ENCODE data around the gene ENDOV. TPM values are rescaled to one million over a fixed set of nuclear protein-coding genes. Genes with fewer than 3 reads are reported as not detected.

ENDOV gene
- total and polyA plus RNA-seq, 2 of the 13 experiments (the other 11 are each of a cell fraction or from before 2014, with no cell fraction given), result 15.1 to 17.1 TPM

- TF ChIP-seq MAFF (IDR thresholded peaks at IDR 0.05; ENCODE audit: low read depth, low read length), result no peak
- TF ChIP-seq ZNF570 (CRISPR knock-in tag; IDR thresholded peaks at IDR 0.05; ENCODE audit: borderline replicate concordance), result peak; percentile 46; the same call in 1 of the 2 replicates
- peak; percentile 98 for TF ChIP-seq ZFX (CRISPR knock-in tag; IDR thresholded peaks at IDR 0.05; ENCODE audit: low read depth)
- no peak for TF ChIP-seq FLYWCH1 (CRISPR knock-in tag; IDR thresholded peaks at IDR 0.05)
- TF ChIP-seq KDM3A (CRISPR knock-in tag; IDR thresholded peaks at IDR 0.05; ENCODE audit: low read depth), result peak; percentile 55; the same call in 1 of the 2 replicates
- TF ChIP-seq ZKSCAN5 (CRISPR knock-in tag; IDR thresholded peaks at IDR 0.05), result peak; percentile 43; the same call in 1 of the 2 replicates
- TF ChIP-seq NR1H2 (CRISPR knock-in tag; IDR thresholded peaks at IDR 0.05; ENCODE audit: borderline replicate concordance, low read depth), result no peak
- peak; percentile 99 for TF ChIP-seq KAT8 (CRISPR knock-in tag; IDR thresholded peaks at IDR 0.05)
- TF ChIP-seq ZNF256 (CRISPR knock-in tag; conservative IDR thresholded peaks at IDR 0.05), result peak; percentile 65; the same call in 1 of the 2 replicates
- peak; percentile 72 for TF ChIP-seq ZNF766 (CRISPR knock-in tag; IDR thresholded peaks at IDR 0.05; ENCODE audit: borderline replicate concordance)
- TF ChIP-seq GABPA (IDR thresholded peaks at IDR 0.05; ENCODE audit: low read depth, low read length), result peak; percentile 79
- TF ChIP-seq GABPA (CRISPR knock-in tag; IDR thresholded peaks at IDR 0.05; ENCODE audit: low read depth), result peak; percentile 95
- peak; percentile 84; the same call in 1 of the 2 replicates for TF ChIP-seq MED13 (CRISPR knock-in tag; IDR thresholded peaks at IDR 0.05)
- no peak; the same call in 1 of the 2 replicates for TF ChIP-seq ZNF484 (CRISPR knock-in tag; IDR thresholded peaks at IDR 0.05; ENCODE audit: borderline replicate concordance, low read depth)
- TF ChIP-seq TAF15 (IDR thresholded peaks at IDR 0.05; ENCODE audit: low read depth, low read length, poor library complexity, severe bottlenecking), result no peak
- TF ChIP-seq, protein P1, sequence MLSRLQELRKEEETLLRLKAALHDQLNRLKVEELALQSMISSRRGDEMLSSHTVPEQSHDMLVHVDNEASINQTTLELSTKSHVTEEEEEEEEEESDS (CRISPR knock-in tag; IDR thresholded peaks at IDR 0.05; ENCODE audit: borderline replicate concordance), result peak; percentile 90; the same call in 1 of the 2 replicates
- peak; percentile 91; the same call in 1 of the 2 replicates for TF ChIP-seq ZBTB25 (CRISPR knock-in tag; IDR thresholded peaks at IDR 0.05)
- 0 out of 2 replicates have a peak, but pooled peaks have one; percentile 48 for TF ChIP-seq E2F2 (CRISPR knock-in tag; IDR thresholded peaks at IDR 0.05; ENCODE audit: borderline replicate concordance)
- TF ChIP-seq GFI1 (CRISPR knock-in tag; IDR thresholded peaks at IDR 0.05; ENCODE audit: borderline replicate concordance), result no peak; the same call in 1 of the 2 replicates
- TF ChIP-seq HNF4A (CRISPR knock-in tag; IDR thresholded peaks at IDR 0.05), result no peak
- TF ChIP-seq, protein P2, sequence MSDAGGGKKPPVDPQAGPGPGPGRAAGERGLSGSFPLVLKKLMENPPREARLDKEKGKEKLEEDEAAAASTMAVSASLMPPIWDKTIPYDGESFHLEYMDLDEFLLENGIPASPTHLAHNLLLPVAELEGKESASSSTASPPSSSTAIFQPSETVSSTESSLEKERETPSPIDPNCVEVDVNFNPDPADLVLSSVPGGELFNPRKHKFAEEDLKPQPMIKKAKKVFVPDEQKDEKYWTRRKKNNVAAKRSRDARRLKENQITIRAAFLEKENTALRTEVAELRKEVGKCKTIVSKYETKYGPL (CRISPR knock-in tag; IDR thresholded peaks at IDR 0.05), result no peak; the same call in 1 of the 2 replicates
- TF ChIP-seq NPAS2 (CRISPR knock-in tag; IDR thresholded peaks at IDR 0.05; ENCODE audit: borderline replicate concordance), result no peak
- no peak for TF ChIP-seq U2AF1 (optimal IDR thresholded peaks at IDR 0.05; ENCODE audit: low read depth, low read length)
- TF ChIP-seq, protein P3, sequence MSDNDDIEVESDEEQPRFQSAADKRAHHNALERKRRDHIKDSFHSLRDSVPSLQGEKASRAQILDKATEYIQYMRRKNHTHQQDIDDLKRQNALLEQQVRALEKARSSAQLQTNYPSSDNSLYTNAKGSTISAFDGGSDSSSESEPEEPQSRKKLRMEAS (IDR thresholded peaks at IDR 0.05), result peak; percentile 72
- TF ChIP-seq IRF2 (CRISPR knock-in tag; IDR thresholded peaks at IDR 0.05), result peak; percentile 91
- TF ChIP-seq POLR2G (IDR thresholded peaks at IDR 0.05; ENCODE audit: low read depth, low read length), result peak; percentile 91
- no peak; the same call in 1 of the 2 replicates for TF ChIP-seq ZNF572 (CRISPR knock-in tag; IDR thresholded peaks at IDR 0.05)
- no peak for TF ChIP-seq TCF7L2 (IDR thresholded peaks at IDR 0.05; ENCODE audit: low read depth, low read length)
These were observed at the start of gene ENDOV (continued) for GRCh38 chr17:80414803-80415625.
